Raji (cell line): ENCODE results near the gene FAM107A.

Source experiments
- POLR2A ChIP-seq: IDR thresholded peaks from 2 replicates; pipeline ENCODE4 v1.6.1; 2011; ENCODE audit warnings: low read depth, low read length, control low read depth; ENCODE audit not compliant: insufficient read depth

FAM107A gene

GRCh38 chr3:58606693-58607092, 29.5 kb upstream of the FAM107A start:
- TF ChIP-seq POLR2A, result no peak

- TF ChIP-seq POLR2A, result no peak
These were observed 26.8 kb upstream of the FAM107A start for GRCh38 chr3:58604031-58604430.

DNA sequence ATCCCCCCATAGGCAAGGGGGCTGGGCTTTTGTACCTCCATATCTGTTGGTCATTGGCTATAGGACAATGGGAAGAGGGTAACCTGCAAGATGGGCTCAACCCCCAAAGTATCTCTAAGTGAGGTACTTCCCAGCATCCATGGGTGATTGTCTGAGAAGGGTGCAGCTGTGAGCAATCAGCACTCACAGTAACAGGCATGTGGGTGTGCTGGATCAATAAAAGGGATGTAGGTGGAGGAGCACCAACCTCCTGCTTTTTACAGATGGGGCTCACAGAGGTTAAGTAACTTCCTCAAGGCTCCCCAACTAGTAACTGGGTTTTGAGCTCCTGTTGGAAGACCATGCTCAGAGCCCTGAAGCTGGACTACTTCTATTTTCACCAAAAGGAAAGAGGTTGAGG, 26.4 kb upstream of the FAM107A start:
- no peak for TF ChIP-seq POLR2A

DNA sequence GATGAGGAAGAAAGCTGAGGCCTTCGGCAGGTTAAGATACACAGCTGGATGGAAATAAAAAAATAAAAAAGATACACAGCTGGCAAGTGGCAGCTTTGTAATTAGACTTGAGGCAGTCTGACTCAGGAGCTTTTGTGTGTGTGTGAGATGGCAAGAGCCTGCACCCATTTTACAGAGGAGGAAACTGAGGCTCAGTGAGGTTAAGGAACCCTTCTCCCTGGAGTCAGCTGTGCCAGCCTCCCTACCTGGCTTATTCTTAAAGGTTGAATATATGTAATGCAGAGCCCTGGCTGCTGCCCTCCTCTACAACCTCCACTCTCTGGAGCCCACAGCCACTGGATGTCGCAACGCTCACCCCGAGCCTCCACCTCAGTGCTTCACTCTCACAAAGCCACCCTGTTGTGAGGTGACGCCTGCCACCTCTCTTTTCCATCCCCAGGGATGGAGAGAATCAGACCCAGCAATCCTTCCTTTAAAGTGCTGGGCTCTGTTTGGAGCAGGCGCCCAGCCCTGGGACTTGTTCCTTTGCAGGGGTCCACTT, 20.6 kb upstream of the FAM107A start:
- TF ChIP-seq POLR2A, result no peak

DNA sequence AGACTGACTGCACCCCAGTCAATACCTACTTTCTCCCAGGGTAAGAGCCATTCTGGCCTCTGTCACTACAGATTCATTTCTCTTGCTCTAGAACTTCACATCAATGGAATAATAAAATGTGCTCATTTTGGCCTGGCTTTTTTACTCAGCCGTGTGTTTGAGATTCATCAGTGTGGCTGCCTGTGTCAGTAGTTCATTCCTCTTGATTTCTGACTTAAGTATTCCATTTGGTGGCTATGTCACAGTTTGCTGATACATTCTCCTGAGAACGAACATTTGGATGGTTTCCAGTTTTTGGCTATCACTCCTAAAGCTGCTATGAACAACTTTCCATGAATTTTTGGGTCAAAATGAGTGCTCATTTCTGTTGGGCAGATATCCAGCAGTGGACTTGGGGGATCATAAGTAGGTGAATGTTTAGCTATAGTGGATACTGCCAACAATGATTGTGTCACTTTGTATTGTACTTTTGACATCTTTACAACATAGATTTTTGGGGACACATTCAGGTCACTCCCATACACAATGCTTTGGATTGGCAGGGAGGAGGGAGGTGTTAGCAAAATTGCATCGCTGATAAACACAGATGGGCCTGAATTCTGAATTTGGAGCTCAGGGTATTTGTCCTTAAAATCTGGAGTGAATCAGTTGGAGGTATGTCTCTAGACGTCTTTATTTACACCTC, 19.8 kb upstream of the FAM107A start:
- no peak for TF ChIP-seq POLR2A

- TF ChIP-seq POLR2A, result no peak
These were observed 16.9 kb upstream of the FAM107A start for GRCh38 chr3:58594117-58594516.

DNA sequence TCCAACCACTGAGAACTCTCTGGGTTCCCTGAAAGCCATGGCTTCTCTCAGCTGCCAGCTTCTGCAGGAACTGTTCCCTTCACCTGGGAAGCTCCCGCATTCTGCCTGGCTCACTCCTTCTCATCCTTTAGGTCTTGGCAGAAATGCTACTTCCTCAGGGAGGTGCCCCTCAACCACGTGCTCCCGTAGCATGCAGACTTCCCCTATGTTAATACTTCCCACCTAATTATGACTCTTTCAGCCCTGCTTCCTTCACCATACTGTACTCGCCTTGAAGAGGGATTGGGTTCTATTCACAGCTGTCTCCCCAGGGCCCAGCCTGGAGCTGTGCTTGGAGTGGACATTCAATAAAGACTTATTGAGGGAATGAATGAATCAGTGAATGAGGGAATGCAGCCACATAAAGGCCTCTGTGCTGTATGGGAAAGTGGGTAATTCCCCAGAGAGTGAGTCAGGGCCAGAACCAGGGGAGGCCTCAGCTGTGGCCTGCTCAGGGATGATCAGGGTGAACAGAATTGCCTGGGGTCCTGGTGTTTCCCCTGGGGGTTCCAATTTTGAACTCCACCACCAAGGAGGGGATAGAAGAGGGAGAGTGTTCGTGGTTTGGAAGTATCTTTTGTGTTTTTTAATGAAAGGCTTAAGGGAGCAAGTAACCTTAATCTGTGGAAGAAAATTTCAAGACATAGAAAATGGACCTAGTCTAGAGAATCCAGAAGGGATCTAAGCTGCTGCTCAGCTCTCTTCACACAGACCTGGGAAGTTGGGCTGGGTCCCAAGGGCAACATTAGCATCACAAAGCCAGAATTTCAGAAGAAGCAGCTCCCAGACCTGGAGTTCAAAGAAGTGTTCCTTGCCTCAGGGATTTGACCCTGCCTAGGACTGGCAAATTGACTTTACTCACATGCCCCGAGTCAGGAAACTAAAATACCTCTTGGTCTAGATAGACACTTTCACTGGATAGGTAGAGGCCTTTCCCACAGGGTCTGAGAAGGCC, 14.6 kb upstream of the FAM107A start:
- TF ChIP-seq POLR2A, result no peak

- no peak for TF ChIP-seq POLR2A
These were observed 10.9 kb upstream of the FAM107A start for GRCh38 chr3:58588030-58588614.

- no peak for TF ChIP-seq POLR2A
These were observed 9.6 kb upstream of the FAM107A start for GRCh38 chr3:58586776-58587192.

DNA sequence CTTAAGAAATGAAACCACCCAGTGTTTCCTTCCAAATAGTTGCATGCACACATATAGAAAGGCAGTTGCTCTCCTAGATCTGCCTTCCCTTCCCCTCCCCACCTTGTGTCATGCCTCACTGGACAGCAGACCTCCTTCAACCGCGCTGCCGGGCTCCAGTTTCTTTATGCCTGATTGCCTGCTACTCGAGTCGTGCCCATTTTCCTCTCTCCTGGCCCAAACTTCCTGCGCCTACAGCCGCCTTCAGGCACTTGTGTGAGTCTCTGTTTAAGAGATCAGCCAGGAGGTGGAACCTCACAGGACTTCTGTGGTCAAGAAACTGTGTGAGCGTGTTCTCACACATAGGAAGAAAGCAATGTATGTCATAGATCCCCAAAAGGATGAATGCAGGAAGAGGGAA, 8.8 kb upstream of the FAM107A start:
- no peak for TF ChIP-seq POLR2A

DNA sequence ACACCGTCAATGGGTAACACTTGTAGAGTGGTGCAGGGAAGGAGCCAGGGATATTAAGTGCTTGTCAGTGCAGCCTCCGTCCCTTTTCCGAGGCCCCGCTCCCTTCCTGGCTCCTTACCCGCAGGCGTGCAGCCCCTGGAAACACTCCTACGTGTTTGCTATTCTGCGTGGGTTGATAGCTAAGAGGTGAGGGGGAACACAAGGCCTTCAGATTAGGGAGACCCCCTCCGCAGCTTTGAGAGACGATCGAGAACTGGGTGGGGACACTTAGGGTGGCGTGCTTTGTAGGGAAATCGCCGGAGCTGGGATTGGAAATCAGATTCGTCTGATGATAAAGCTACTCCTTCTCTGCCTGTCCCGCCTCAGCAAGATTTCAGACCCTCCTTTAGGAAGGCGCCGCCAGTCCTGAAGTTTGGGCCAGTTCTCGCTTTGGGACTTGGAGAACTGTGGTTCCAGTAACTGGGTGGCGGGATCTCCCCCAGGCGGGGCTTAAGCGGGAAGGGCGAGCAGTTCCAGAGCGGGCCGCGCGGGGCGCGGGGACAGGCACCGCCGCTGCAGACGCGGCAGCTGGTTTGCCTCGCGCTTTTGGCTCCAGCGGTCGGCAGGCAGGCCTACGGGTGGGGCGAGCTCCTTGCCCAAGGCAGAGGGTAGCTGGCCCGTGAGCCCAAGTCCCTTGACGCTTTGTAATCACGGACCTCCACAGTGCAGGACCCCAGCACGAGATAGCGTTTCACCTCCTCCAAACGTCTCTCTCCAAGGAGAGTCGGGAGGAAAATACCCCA, 8.0 kb upstream of the FAM107A start:
- no peak for TF ChIP-seq POLR2A

- no peak for TF ChIP-seq POLR2A
These were observed 7.5 kb upstream of the FAM107A start for GRCh38 chr3:58584690-58585004.

DNA sequence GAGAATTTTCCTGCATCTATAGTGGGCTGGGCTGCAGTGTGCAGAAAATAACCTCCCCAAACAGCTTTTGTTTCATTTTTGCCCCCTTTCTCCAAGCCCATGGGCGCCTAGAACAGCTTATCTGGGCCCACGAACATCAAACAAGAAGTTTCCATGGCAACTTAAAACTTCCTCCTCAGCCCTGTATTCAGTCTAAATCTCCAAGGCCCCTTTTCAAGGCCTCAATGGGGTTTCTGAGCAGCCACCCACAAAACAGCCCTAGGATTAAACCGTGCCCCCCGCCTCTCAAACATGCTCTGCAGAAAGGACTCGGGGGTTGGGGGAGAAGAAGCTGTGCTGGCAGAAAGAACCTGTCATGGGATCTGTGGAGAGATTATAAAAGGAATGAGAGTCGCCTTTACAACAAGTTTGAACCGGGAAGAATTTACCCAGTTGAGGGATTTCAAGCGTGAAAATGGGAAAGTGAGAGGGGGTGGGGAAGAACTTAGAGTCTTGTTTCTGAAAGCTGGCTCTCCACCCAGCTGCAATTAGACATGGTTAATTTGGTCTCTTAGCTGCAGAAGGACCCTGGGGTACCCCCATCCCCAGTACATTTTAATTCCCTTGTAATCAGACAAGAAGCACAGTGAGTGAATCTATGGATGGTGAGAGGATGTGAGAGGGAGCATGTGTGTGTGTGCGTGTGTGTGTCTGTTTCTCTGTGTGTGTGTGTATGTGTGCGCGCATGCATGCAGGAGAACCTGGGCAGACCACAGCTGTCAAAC, 4.3 kb upstream of the FAM107A start:
- TF ChIP-seq POLR2A, result no peak

GRCh38 chr3:58580826-58581327, 3.7 kb upstream of the FAM107A start:
- no peak for TF ChIP-seq POLR2A
